ENCODE data around the gene GPC4.

Gene GPC4

GRCh38 chrX:133254666-133255065 lies 160.6 kb downstream of the GPC4 start:
- TF ChIP-seq YY1 (IDR thresholded peaks at IDR 0.05; ENCODE audit: low read depth), result no peak
- TF ChIP-seq REST (IDR thresholded peaks at IDR 0.05; ENCODE audit: low read depth), result no peak

GRCh38 chrX:133251204-133251603 lies 164.1 kb downstream of the GPC4 start:
- TF ChIP-seq ZBTB7A (IDR thresholded peaks at IDR 0.05; ENCODE audit: low read depth) (no peak), RAD21 (IDR thresholded peaks at IDR 0.05; ENCODE audit: low read depth) (no peak), REST (IDR thresholded peaks at IDR 0.05; ENCODE audit: low read depth) (no peak), MAX (IDR thresholded peaks at IDR 0.05) (no peak), USF1 (IDR thresholded peaks at IDR 0.05) (no peak), NFIC (IDR thresholded peaks at IDR 0.05) (no peak), CEBPB (IDR thresholded peaks at IDR 0.05) (no peak), TAF1 (IDR thresholded peaks at IDR 0.05; ENCODE audit: low read depth) (no peak), CREB1 (IDR thresholded peaks at IDR 0.05; ENCODE audit: low read depth) (no peak), TEAD4 (IDR thresholded peaks at IDR 0.05) (no peak), EP300 (IDR thresholded peaks at IDR 0.05; ENCODE audit: borderline replicate concordance) (no peak), FOXM1 (IDR thresholded peaks at IDR 0.05; ENCODE audit: borderline replicate concordance, low read depth) (no peak), EGR1 (IDR thresholded peaks at IDR 0.05) (no peak)

GRCh38 chrX:133250184-133251100 lies 164.8 kb downstream of the GPC4 start:
- TF ChIP-seq TAF1 (IDR thresholded peaks at IDR 0.05; ENCODE audit: low read depth) (no peak), TEAD4 (IDR thresholded peaks at IDR 0.05) (no peak), EGR1 (IDR thresholded peaks at IDR 0.05) (no peak), TCF12 (IDR thresholded peaks at IDR 0.05; ENCODE audit: low read depth) (no peak), RAD21 (IDR thresholded peaks at IDR 0.05; ENCODE audit: low read depth) (no peak), NFIC (IDR thresholded peaks at IDR 0.05) (no peak), YY1 (IDR thresholded peaks at IDR 0.05; ENCODE audit: low read depth) (no peak), CREB1 (IDR thresholded peaks at IDR 0.05; ENCODE audit: low read depth) (no peak), USF1 (IDR thresholded peaks at IDR 0.05) (no peak), EP300 (IDR thresholded peaks at IDR 0.05; ENCODE audit: borderline replicate concordance) (no peak), REST (IDR thresholded peaks at IDR 0.05; ENCODE audit: low read depth) (no peak), MAX (IDR thresholded peaks at IDR 0.05) (no peak), ZBTB7A (IDR thresholded peaks at IDR 0.05; ENCODE audit: low read depth) (no peak)

Data from Ishikawa (cell line).